HG02571 (cell line): ENCODE measurements around the gene SSRP1.
A peak's percentile ranks its signal among the peaks of the same experiment; 100 is the strongest.
"Not testable (repeated sequence)": the region's sequence is repeated elsewhere in the genome, so short reads cannot be mapped to it uniquely, and the experiment has no call there.

Experiments
- ATAC-seq: cut with Tn5 transposase; IDR thresholded peaks from one replicate; pipeline ENCODE4 v1.9.1; 2021; ENCODE audit warnings: mild to moderate bottlenecking, moderate library complexity; ENCODE audit not compliant: unreplicated experiment

Gene SSRP1

DNA sequence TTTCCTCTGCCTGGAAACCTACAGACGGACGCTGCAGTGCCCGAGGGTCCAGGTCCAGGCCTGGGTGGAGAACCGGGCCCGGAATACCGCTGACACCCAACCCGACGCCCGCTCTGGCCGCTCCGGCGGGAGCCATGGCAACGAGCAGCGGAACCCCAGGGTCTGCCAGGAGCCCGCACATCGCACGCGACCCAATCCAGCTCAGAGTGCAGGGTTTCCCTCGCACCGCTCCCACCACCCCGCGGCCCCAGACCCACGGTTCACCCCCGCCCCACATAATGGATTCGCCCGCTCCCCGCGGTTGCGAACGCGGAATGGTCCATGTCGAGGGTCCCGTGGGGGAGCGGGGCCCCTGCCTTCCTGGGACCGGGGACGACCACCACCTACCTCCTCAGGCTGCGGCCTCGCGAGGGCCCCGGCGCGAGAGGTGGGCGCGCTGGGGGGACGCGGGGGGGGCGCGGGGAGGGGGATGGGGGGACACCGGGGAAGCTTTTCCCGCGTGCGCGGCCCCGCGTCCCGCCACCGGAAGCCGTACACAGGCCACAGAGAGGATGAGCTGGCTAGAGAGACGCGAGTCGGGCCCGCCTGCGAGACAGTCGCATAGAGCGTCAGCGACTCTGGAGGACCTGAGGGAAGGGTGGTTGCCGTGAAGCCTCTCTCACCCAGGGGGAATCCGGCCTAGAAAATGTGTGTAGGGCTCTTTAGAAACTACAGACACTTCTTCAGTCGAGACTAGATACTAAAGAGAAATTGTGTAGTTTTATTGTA is at the start of gene SSRP1:
SSRP1 (minus strand) TSS at position 550 of the 768 bp plus-strand sequence. CDS start 771 bp downstream, outside the sequence.
- ATAC-seq: peak; percentile 99

- ATAC-seq: no peak
Measured at GRCh38 chr11:57380975-57381374, 45.3 kb upstream of the SSRP1 start, which contains the start of gene PRG3. PRG3 (minus strand) TSS chr11:57381150; CDS start chr11:57380708, 442 bp downstream.

DNA sequence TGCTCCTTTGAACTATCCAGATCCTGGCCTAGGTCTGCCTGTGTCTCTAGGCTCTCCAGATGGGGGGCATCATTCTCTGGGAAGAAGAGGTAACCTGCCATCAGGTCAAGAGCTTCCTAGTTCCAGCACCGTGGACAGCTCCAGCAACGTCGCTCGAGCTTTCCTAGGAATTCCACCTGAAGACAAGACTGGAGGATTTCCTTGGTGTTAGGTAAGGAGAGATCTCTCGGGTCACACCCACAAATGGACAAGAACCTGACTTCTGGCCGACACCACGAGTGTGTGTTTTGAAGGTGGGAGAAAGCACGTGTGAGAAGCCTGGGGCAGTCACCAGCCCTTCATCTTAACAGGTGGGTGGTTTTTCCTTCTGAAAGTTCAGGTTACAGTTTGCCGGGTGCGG is 44.0 kb upstream of the SSRP1 start:
- no peak for ATAC-seq

GRCh38 chr11:57378186-57378585 is 42.5 kb upstream of the SSRP1 start:
- ATAC-seq: no peak

- no peak for ATAC-seq
Measured at GRCh38 chr11:57377107-57377506, 41.4 kb upstream of the SSRP1 start.

DNA sequence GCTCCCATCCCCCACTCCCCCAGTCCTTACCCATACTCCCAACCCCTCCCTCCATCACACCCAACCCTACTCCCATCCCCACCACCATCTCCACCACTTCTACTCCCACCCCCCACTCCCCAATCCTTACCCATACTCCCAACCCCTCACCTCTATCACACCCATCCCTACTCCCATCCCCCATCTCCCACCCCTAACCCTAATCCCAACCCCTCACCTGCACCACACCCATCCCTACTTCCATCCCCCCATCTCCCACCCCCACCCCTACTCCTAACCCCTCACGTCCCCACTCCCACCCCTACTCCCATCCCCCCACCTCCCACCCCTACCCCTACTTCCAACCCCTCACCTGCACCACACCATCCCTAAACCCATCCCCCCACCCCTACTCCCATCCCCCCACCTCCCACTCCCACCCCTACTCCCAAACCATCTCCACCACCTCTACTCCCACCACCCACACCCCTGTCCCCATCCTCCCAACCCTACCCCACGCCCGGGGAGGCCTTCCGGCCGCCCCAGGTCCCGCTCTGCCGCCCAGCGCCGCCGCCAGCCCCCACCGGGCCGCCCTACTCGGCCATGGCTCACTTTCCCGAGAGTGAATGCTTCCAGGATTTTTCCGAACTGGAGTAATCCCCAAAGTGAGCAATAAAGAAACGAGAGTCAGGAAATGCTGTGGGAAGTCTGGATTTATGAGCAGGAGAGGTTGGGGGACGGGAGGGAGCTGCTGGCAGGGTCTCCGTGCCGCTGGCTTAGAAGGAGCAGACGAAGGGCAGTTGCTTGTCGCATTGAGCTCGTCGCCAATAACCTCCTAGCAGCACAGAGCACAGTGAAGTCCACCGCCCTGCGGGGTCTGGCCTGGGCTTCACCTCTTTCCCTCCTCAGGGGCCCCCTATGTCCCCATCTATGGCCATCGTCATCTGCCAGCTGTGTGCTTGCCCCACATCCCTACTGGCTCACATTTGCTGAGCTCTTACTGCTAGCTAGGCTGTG is 40.7 kb upstream of the SSRP1 start:
- no peak for ATAC-seq

DNA sequence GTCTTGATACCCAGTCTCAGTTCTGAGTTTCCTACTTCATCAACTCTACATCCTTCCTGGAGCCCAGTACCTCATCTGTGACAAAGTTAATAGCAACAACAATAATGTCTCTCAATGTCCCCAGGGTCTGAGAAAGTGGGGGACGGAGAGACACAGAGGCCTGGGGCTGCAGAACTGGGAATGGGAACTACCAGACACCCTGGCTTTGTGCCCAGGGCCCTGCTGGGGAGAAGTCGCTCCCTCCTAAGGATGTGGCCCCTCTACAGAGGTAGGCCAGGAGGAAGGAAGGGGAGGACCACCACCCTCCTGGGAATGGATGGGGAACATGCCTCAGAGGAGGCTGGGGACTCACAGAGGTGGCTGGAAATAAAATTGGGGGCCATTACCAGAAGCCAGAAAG is 39.8 kb upstream of the SSRP1 start:
- ATAC-seq: no peak

GRCh38 chr11:57374966-57375365 is 39.3 kb upstream of the SSRP1 start:
- no peak for ATAC-seq

DNA sequence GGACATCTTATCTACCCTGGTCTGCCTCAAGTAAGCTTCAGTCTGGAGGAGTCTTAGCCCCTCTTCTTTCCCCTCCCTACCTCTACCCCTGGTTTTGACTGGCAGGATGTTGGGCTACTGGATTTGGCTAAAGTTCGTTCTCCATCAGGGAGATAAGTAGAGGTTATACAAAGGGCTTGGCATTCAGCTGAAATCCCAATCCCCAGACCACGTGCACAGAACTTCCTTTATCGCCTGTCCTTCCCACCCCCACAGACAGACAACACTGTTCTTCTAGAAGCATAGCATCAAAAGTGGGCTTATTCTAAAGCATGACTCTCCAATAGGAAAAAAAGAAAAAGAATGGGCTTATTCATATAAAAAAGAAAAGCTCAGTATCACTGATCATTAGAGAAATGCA is 37.5 kb upstream of the SSRP1 start:
- no peak for ATAC-seq

DNA sequence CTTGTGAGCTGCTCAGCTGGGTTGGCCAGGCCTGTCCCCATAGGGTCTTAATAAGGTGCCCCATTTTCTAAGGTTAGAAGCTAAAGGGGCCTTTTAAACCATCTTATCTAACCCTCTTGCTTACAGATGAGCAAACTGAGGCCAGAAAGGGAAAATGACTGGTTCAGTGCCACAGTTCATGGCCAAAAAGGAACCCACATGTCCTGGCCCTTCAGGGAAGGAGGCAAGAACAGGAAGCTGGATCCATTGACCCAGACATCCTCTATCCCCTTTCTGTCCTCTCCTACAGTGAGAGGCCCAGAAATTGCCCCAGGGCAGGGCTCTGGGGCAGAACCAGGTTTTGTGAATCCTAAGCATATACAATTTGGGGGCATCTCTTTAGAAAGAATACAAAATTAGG is 35.2 kb upstream of the SSRP1 start:
- ATAC-seq: no peak

DNA sequence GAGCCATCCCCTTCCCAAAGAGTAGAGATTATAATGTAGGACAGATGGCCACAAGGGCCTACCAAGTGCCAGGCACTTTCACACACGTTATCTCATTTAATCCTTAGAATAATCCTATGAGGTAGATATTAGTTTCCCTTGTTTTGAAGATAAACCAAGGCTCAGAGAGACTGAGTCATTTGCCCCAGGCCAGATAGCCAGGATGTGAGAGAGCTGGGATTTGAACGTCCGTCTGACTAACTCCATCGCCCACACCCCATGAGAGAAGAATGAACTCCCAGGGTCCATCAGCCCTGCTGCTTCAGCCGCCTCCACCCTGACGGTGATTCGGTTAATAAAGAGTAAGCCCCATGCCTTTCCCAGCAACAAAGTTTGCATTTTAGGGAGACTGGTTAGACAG is 34.6 kb upstream of the SSRP1 start:
- no peak for ATAC-seq

DNA sequence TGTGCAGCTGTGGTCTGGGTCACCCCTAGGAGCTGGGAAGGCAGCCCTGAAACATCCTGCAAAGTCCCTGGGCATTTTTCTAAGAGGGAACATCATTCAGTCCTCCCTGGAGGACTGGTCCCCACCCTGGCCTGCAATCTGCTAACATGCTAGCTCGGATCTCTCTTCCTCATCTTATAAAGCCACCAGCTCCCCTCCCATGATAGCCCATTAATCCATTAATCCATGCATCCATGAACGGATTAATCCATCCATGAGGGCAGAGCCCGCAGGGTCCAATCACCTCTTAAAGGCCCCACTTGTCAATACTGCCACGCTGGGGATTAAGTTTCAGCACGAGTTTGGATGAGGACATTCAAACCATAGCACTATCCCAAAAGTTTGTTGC is 33.1 kb upstream of the SSRP1 start:
- ATAC-seq: no peak

DNA sequence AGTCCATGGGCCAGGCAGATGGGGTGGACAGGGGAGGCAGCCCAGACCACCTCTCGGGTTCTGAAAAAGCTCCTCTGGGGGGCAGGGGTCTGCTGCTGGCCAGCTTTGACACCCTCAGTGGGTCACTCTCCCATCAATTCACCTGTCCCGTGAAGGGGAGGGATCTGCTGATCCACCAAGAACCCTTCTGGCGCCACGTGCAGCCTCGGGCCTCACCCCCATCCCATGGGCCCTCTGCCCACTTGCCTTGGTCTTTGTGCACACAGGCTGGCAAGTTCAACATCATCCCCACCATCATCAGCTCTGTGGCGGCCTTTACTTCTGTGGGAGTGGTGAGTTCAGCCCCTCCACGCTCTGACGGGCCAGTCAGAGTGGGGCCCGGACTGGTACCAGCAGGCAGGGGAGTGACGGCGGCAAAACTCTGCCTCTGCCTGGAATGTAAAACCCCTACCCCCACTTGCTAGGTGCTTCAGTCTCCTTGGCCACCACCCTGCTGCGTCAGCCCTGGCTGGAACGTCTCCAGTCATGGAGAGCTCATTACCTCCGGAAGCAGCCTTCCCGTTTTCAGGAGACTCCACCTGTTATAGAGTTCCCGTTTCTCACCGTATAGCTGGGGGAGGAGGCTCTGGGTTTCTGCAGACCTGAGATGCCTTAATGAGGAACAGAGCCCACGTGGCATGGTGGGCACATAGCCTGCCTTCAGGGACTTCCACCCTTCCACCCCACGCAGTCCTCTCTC is 32.6 kb upstream of the SSRP1 start:
- no peak for ATAC-seq

DNA sequence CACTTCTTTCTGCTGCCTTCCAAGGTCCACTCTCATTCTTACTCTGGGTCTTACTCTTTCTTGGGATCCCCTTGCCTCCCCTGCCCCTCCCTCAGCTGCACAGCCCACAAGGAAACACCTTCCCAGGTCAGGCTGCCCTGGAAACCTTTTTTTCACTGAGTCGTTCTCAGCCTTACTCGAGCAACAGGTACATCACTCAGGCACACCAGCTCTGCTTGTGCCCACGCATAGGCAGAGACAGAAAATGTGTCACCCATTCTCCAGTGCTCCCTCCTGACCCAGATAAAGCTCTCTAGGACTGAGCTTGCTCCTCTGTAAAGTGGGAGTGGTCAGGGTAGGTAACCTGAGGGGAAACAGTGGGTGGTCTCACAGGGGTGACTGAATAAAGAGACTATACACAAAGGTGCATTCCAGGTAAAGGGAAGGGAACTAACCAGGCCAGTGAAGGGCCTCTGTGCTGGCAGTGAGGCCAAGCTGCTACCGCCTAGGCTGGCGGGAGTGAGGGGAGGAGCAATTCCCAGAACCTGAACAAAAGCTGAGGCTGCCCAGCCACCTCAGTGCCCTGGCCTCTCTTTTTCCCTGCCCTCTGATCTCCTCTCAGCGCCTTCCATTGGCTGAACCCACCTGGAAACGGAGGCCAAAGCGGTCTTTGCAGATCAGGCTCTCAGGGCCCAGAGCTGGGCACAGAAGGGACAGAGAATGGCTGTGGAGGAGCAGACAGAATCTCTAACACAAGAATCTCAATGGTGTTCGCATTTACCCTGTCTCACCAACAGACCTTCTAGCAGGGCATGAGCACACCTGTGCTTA is 29.4 kb upstream of the SSRP1 start:
- no peak for ATAC-seq

- no peak for ATAC-seq
Measured at GRCh38 chr11:57363131-57364080, 27.7 kb upstream of the SSRP1 start.

DNA sequence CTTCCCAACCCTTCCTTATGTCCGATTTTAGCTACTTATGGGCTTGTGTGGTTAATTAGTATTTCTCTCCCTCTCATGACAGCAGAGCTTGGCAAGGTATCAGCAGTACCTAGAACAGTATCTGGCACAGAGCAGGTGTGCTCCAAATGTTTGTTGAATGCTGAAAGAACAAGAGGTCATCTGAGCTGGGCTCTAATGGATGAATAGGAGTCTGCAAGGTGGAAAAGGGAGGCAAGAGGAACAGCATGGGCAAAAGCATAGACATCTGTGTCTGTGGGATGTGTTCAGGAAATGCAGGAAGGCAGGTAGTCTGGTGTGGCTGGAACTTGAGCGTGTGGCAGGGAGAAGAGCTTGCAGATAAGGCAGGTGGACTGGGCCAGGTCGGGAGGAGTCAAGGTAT is 26.2 kb upstream of the SSRP1 start:
- no peak for ATAC-seq

DNA sequence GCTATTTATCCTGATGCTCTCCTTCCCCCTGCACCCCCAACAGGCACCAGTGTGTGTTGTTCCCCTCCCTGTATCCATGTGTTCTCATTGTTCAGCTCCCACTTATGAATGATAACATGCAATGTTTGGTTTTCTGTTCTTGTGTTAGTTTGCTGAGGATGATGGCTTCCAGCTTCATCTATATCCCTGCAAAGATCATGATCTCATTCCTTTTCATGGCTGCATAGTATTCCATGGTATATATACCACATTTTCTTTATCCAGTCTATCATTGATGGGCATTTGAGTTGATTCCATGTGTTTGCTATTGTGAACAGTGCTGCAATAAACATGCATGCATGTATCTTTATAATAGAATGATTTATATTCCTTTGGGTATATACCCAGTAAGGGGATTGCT is 25.7 kb upstream of the SSRP1 start:
- not testable (repeated sequence) for ATAC-seq

- ATAC-seq: no peak
Measured at GRCh38 chr11:57360991-57361390, 25.3 kb upstream of the SSRP1 start.
